WTC11 (cell line): ENCODE measurements around the gene KCNMA1. TPM values are rescaled to one million over a fixed set of nuclear protein-coding genes. Genes with fewer than 3 reads are reported as not detected.

ENCODE experiments used
- ATAC-seq: fragments of 200-7000 bp; cut with Tn5 transposase; 2 replicates; pipeline ENCODE4 v1.10.0; 2021; ENCODE audit warnings: mild to moderate bottlenecking, moderate library complexity
- CTCF ChIA-PET: fragments of 300-600 bp; sonication (Branson Sonifier 250); formaldehyde crosslinking; loops from one replicate; lab custom pipeline; 2021; ENCODE audit warnings: antibody characterized with exemption; lab: Charles Lee
- POLR2A ChIA-PET: fragments of 350-600 bp; sonication (Branson Sonifier 250); formaldehyde crosslinking; loops from one replicate; lab custom pipeline; 2021; ENCODE audit warnings: antibody characterized with exemption; lab: Charles Lee
- DNase-seq: peaks from one replicate; pipeline ENCODE4 v3.0.0; 2021; ENCODE audit warnings: low spot score
- H3K27ac Mint-ChIP-seq: 2 replicates; pipeline ENCODE4 v1.8.0; 2021; ENCODE audit warnings: mixed read lengths
- H3K27me3 Mint-ChIP-seq: 2 replicates; pipeline ENCODE4 v1.8.0; 2021; ENCODE audit warnings: low read depth, mild to moderate bottlenecking, moderate library complexity, mixed read lengths
- H3K36me3 Mint-ChIP-seq: 2 replicates; pipeline ENCODE4 v1.8.0; 2021; ENCODE audit warnings: mixed read lengths
- H3K4me1 Mint-ChIP-seq: 2 replicates; pipeline ENCODE4 v1.8.0; 2022; ENCODE audit warnings: mixed read lengths
- H3K4me3 Mint-ChIP-seq: 2 replicates; pipeline ENCODE4 v1.8.0; 2021; ENCODE audit warnings: mild to moderate bottlenecking, moderate library complexity, mixed read lengths
- H3K9me3 Mint-ChIP-seq: 2 replicates; pipeline ENCODE4 v1.8.0; 2021; ENCODE audit warnings: mixed read lengths
- AR ChIP-seq: fragments of 250-450 bp; sonication (Bioruptor Pico); IDR thresholded peaks from 2 replicates; pipeline ENCODE4 v1.9.0; 2021; ENCODE audit warnings: mild to moderate bottlenecking
- ATF6 ChIP-seq: sonication (generic); formaldehyde crosslinking; IDR thresholded peaks from 2 replicates; pipeline ENCODE4 v1.8.1; 2023; ENCODE audit warnings: mild to moderate bottlenecking, missing genetic modification reagents
- FOXK1 ChIP-seq: sonication (generic); formaldehyde crosslinking; IDR thresholded peaks from 2 replicates; pipeline ENCODE4 v1.8.0; 2022; ENCODE audit warnings: mild to moderate bottlenecking, moderate library complexity, missing genetic modification reagents
- FOXP4 ChIP-seq: sonication (generic); formaldehyde crosslinking; IDR thresholded peaks from 2 replicates; pipeline ENCODE4 v1.8.0; 2022; ENCODE audit warnings: mild to moderate bottlenecking, missing genetic modification reagents
- GABPB1 ChIP-seq: sonication (generic); formaldehyde crosslinking; IDR thresholded peaks from 2 replicates; pipeline ENCODE4 v1.8.1; 2023; ENCODE audit warnings: mild to moderate bottlenecking, missing genetic modification reagents
- HMGA2 ChIP-seq: fragments of 250-450 bp; sonication (Bioruptor Pico); IDR thresholded peaks from 2 replicates; pipeline ENCODE4 v1.4.0; 2021; ENCODE audit warnings: mild to moderate bottlenecking, moderate library complexity
- HMGXB4 ChIP-seq: sonication (generic); formaldehyde crosslinking; IDR thresholded peaks from 2 replicates; pipeline ENCODE4 v1.8.1; 2023; ENCODE audit warnings: mild to moderate bottlenecking, moderate library complexity, missing genetic modification reagents
- MYBL2 ChIP-seq: sonication (generic); formaldehyde crosslinking; IDR thresholded peaks from 2 replicates; pipeline ENCODE4 v1.8.1; 2023; ENCODE audit warnings: mild to moderate bottlenecking, moderate library complexity, missing genetic modification reagents
- NR3C1 ChIP-seq: sonication (generic); formaldehyde crosslinking; conservative IDR thresholded peaks from 2 replicates; pipeline ENCODE4 v1.8.1; 2023; ENCODE audit warnings: low read depth, mild to moderate bottlenecking, missing genetic modification reagents
- OVOL2 ChIP-seq: fragments of 250-450 bp; sonication (Bioruptor Pico); IDR thresholded peaks from 2 replicates; pipeline ENCODE4 v1.9.0; 2021; ENCODE audit warnings: mild to moderate bottlenecking, borderline replicate concordance
- RORB ChIP-seq: fragments of 250-450 bp; sonication (Bioruptor Pico); IDR thresholded peaks from 2 replicates; pipeline ENCODE4 v1.9.0; 2021; ENCODE audit warnings: mild to moderate bottlenecking
- ZNF138 ChIP-seq: sonication (generic); formaldehyde crosslinking; conservative IDR thresholded peaks from 2 replicates; pipeline ENCODE4 v1.8.1; 2022; ENCODE audit warnings: mild to moderate bottlenecking, moderate library complexity, missing genetic modification reagents
- ZNF396 ChIP-seq: fragments of 250-450 bp; sonication (Bioruptor Pico); IDR thresholded peaks from 2 replicates; pipeline ENCODE4 v1.8.0; 2021; ENCODE audit warnings: mild to moderate bottlenecking, moderate library complexity, borderline replicate concordance
- ZNF532 ChIP-seq: fragments of 250-450 bp; sonication (Bioruptor Pico); IDR thresholded peaks from 2 replicates; pipeline ENCODE4 v1.9.0; 2021; ENCODE audit warnings: mild to moderate bottlenecking, borderline replicate concordance
- ZNF671 ChIP-seq: fragments of 250-450 bp; sonication (Bioruptor Pico); IDR thresholded peaks from 2 replicates; pipeline ENCODE4 v1.8.0; 2021; ENCODE audit warnings: mild to moderate bottlenecking
- ZSCAN18 ChIP-seq: fragments of 250-450 bp; sonication (Bioruptor Pico); IDR thresholded peaks from 2 replicates; pipeline ENCODE4 v2.1.2; 2022; ENCODE audit warnings: mild to moderate bottlenecking, moderate library complexity
- total RNA-seq: library from RNA; stranded (reverse); gene quantifications from 3 replicates; pipeline ENCODE4 v1.2.3, GENCODE V29; 2021
- TF ChIP-seq, protein P1 (sequence below): sonication (generic); formaldehyde crosslinking; conservative IDR thresholded peaks from 2 replicates; pipeline ENCODE4 v1.8.1; 2023; ENCODE audit warnings: mild to moderate bottlenecking, low read depth, missing genetic modification reagents, moderate library complexity

KCNMA1 gene
- total RNA-seq, 1 experiment from 2014 or later = 7.3 TPM

DNA sequence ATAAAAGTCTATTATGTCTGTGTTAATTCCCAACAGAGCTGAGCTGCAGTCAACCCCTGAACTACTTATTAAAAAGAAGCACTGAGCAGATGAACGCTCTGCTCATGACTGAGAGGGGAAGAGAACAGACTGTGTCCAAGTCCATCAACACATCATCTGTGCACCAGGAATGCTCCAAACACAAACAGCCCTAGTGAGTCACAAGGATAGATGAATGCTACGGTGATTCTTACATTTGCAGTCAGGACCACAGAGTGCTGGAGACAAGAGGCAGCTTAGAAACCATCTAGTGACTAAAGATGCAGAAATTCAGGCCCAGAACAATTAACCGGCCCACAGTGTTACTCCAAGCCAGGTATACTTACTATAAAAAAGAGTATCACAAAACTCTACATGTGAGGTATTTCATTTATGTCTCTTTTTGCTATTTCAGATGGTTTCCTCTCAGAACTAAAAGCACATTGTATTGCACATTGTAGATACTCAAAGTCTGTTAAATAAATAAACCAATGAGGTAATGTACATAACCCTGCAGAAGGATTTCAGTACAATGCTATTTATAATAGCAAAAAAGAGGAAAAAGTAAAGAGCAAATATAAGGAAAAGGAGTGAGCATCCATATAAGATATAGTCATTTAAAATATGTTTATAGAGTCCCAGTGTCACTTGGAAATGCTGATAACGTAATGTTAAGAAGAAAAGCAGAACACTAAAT is 159.2 kb downstream of the KCNMA1 start:
- Mint-ChIP-seq H3K4me1 (peaks cover 3% of the 10 kb centered on the region; the same call in 1 of the 2 replicates), H3K9me3 (no peaks in the 10 kb centered on the region), H3K4me3 (no peak overlapping the region), H3K27me3 (no peaks in the 10 kb centered on the region), H3K36me3 (no peaks in the 10 kb centered on the region), H3K27ac (no peak overlapping the region)
- CTCF ChIA-PET = no interaction called here
- DNase-seq = no peak
- POLR2A ChIA-PET = no interaction called here
- TF ChIP-seq ZNF138 (CRISPR knock-in tag) = no peak
- TF ChIP-seq, protein P1, sequence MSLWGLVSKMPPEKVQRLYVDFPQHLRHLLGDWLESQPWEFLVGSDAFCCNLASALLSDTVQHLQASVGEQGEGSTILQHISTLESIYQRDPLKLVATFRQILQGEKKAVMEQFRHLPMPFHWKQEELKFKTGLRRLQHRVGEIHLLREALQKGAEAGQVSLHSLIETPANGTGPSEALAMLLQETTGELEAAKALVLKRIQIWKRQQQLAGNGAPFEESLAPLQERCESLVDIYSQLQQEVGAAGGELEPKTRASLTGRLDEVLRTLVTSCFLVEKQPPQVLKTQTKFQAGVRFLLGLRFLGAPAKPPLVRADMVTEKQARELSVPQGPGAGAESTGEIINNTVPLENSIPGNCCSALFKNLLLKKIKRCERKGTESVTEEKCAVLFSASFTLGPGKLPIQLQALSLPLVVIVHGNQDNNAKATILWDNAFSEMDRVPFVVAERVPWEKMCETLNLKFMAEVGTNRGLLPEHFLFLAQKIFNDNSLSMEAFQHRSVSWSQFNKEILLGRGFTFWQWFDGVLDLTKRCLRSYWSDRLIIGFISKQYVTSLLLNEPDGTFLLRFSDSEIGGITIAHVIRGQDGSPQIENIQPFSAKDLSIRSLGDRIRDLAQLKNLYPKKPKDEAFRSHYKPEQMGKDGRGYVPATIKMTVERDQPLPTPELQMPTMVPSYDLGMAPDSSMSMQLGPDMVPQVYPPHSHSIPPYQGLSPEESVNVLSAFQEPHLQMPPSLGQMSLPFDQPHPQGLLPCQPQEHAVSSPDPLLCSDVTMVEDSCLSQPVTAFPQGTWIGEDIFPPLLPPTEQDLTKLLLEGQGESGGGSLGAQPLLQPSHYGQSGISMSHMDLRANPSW (CRISPR knock-in tag) = no peak
- no peak for TF ChIP-seq ZNF532
- TF ChIP-seq GABPB1 (CRISPR knock-in tag) = no peak
- TF ChIP-seq MYBL2 (CRISPR knock-in tag) = no peak
- TF ChIP-seq OVOL2 (CRISPR knock-in tag) = no peak
- no peak for TF ChIP-seq ZSCAN18
- no peak for TF ChIP-seq RORB
- no peak for TF ChIP-seq AR (CRISPR knock-in tag)
- no peak for TF ChIP-seq ZNF396 (CRISPR knock-in tag)
- no peak for TF ChIP-seq NR3C1
- no peak for TF ChIP-seq ZNF671 (CRISPR knock-in tag)
- ATAC-seq = no peak

- H3K4me3 Mint-ChIP-seq = no peak overlapping the region
- POLR2A ChIA-PET = no interaction called here
- TF ChIP-seq ATF6 (CRISPR knock-in tag) (no peak), HMGA2 (CRISPR knock-in tag) (no peak), HMGXB4 (no peak), FOXP4 (CRISPR knock-in tag) (no peak), FOXK1 (CRISPR knock-in tag) (no peak)
Observed at GRCh38 chr10:77475522-77475921, 162.1 kb downstream of the KCNMA1 start.

More at GRCh38 chr10:77475522-77475921, 162.1 kb downstream of the KCNMA1 start:
- no peak for DNase-seq
- no peaks in the 10 kb centered on the region for H3K27me3 Mint-ChIP-seq
- peaks cover 3% of the 10 kb centered on the region; the same call in 1 of the 2 replicates for H3K4me1 Mint-ChIP-seq
- no peak overlapping the region for H3K27ac Mint-ChIP-seq
- no peak for ATAC-seq
- CTCF ChIA-PET = interaction anchor here (1.8 kb wide), 1 partner anchor 46 kb away, joined by 5 read pairs; no protein-coding TSS in a partner anchor
- no peaks in the 10 kb centered on the region for H3K36me3 Mint-ChIP-seq
- no peaks in the 10 kb centered on the region for H3K9me3 Mint-ChIP-seq
